ENCODE data around the gene LYPD6B. TPM values are rescaled to one million over a fixed set of nuclear protein-coding genes. Genes with fewer than 3 reads are reported as not detected.
A peak's percentile ranks its signal among the peaks of the same experiment; 100 is the strongest.

LYPD6B gene
- total RNA-seq, 2 experiments from 2014 or later, result not detected

DNA sequence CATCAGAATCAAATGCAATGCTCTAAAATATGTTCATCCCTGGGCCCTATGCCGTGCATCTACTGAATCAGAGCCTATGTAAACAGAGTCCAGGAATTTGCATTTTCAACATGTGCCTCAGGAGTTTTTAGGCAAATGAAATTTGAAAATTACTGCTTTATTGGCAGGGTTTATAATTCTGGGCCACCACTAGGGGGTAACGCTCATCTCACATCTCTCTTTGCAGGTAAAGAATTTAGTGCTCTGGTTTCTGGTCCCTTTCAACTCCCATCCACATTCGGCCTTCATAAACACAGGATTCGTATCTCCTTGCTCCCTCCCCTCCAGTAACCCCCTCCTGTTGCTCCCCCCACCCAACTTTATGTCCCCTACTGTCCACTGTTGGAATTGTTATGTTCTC is 49.3 kb downstream of the LYPD6B start:
- intact Hi-C loops (cut with micrococcal nuclease; ENCODE audit: unreplicated experiment), result loop anchor here (2.0 to 5.0 kb wide), 2 partner anchors 70 to 225 kb away; no protein-coding TSS in a partner anchor
- Histone ChIP-seq H3K4me2 (ENCODE audit: low read length) (no peak overlapping the region), H3K4me1 (ENCODE audit: insufficient read depth, low read length, poor library complexity, severe bottlenecking) (no peaks in the 10 kb centered on the region), H3K79me2 (ENCODE audit: insufficient read depth, low read depth, low read length) (no peaks in the 10 kb centered on the region), H3K9me2 (ENCODE audit: insufficient read depth, low read length) (no peaks in the 10 kb centered on the region), H3K27ac (ENCODE audit: low read depth, low read length, poor library complexity, severe bottlenecking) (no peak overlapping the region), H3K4me3 (ENCODE audit: low read depth, low read length, poor library complexity, severe bottlenecking) (no peak overlapping the region), H2AFZ (ENCODE audit: low read length) (no peak overlapping the region), H3K36me3 (ENCODE audit: insufficient read depth, low read length) (no peaks in the 10 kb centered on the region), H4K20me1 (ENCODE audit: insufficient read depth, low read length) (no peaks in the 10 kb centered on the region), H3K9me3 (ENCODE audit: low read length) (no peaks in the 10 kb centered on the region)
- no peak for TF ChIP-seq EZH2phosphoT487 (IDR thresholded peaks at IDR 0.05; ENCODE audit: borderline replicate concordance, low read depth, low read length)
- TF ChIP-seq, protein P1, sequence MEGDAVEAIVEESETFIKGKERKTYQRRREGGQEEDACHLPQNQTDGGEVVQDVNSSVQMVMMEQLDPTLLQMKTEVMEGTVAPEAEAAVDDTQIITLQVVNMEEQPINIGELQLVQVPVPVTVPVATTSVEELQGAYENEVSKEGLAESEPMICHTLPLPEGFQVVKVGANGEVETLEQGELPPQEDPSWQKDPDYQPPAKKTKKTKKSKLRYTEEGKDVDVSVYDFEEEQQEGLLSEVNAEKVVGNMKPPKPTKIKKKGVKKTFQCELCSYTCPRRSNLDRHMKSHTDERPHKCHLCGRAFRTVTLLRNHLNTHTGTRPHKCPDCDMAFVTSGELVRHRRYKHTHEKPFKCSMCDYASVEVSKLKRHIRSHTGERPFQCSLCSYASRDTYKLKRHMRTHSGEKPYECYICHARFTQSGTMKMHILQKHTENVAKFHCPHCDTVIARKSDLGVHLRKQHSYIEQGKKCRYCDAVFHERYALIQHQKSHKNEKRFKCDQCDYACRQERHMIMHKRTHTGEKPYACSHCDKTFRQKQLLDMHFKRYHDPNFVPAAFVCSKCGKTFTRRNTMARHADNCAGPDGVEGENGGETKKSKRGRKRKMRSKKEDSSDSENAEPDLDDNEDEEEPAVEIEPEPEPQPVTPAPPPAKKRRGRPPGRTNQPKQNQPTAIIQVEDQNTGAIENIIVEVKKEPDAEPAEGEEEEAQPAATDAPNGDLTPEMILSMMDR (conservative IDR thresholded peaks at IDR 0.05; ENCODE audit: low read length), result peak; percentile 78
- POLR2A ChIA-PET, result no interaction called here
- BruUV-seq (replicated peaks), result no TSS peak
- peak; percentile 26 for DNase-seq (ENCODE audit: low spot score)
- CTCF ChIA-PET (ENCODE audit: unreplicated experiment), result no interaction called here

GRCh38 chr2:149089068-149089467 is 50.6 kb downstream of the LYPD6B start:
- intact Hi-C loops (cut with micrococcal nuclease; ENCODE audit: unreplicated experiment), result loop anchor here (2.0 to 5.0 kb wide), 2 partner anchors 72 to 224 kb away; no protein-coding TSS in a partner anchor
- CTCF ChIA-PET (ENCODE audit: unreplicated experiment), result no interaction called here

GRCh38 chr2:149090706-149091105 is 52.2 kb downstream of the LYPD6B start:
- Histone ChIP-seq H4K20me1 (ENCODE audit: insufficient read depth, low read length) (no peaks in the 10 kb centered on the region), H3K4me1 (ENCODE audit: insufficient read depth, low read length, poor library complexity, severe bottlenecking) (no peaks in the 10 kb centered on the region), H2AFZ (ENCODE audit: low read length) (no peak overlapping the region), H3K27ac (ENCODE audit: low read depth, low read length, poor library complexity, severe bottlenecking) (no peak overlapping the region), H3K4me2 (ENCODE audit: low read length) (no peak overlapping the region), H3K36me3 (ENCODE audit: insufficient read depth, low read length) (no peaks in the 10 kb centered on the region), H3K9me2 (ENCODE audit: insufficient read depth, low read length) (no peaks in the 10 kb centered on the region), H3K9me3 (ENCODE audit: low read length) (no peaks in the 10 kb centered on the region), H3K4me3 (ENCODE audit: low read depth, low read length, poor library complexity, severe bottlenecking) (no peak overlapping the region), H3K79me2 (ENCODE audit: insufficient read depth, low read depth, low read length) (no peaks in the 10 kb centered on the region)
- BruUV-seq (replicated peaks), result no TSS peak
- DNase-seq (ENCODE audit: low spot score), result no peak
- TF ChIP-seq EZH2phosphoT487 (IDR thresholded peaks at IDR 0.05; ENCODE audit: borderline replicate concordance, low read depth, low read length), result no peak
- TF ChIP-seq, protein P1 (conservative IDR thresholded peaks at IDR 0.05; ENCODE audit: low read length), result no peak
- ChIA-PET POLR2A (no interaction called here), CTCF (ENCODE audit: unreplicated experiment) (no interaction called here)
- intact Hi-C loops (cut with micrococcal nuclease; ENCODE audit: unreplicated experiment), result no loop called here

More at GRCh38 chr2:149089068-149089467, 50.6 kb downstream of the LYPD6B start:
- Histone ChIP-seq H3K79me2 (ENCODE audit: insufficient read depth, low read depth, low read length) (no peaks in the 10 kb centered on the region), H2AFZ (ENCODE audit: low read length) (no peak overlapping the region), H3K27ac (ENCODE audit: low read depth, low read length, poor library complexity, severe bottlenecking) (no peak overlapping the region), H3K9me2 (ENCODE audit: insufficient read depth, low read length) (no peaks in the 10 kb centered on the region), H3K4me2 (ENCODE audit: low read length) (no peak overlapping the region), H3K4me1 (ENCODE audit: insufficient read depth, low read length, poor library complexity, severe bottlenecking) (no peaks in the 10 kb centered on the region), H4K20me1 (ENCODE audit: insufficient read depth, low read length) (no peaks in the 10 kb centered on the region), H3K36me3 (ENCODE audit: insufficient read depth, low read length) (no peaks in the 10 kb centered on the region), H3K9me3 (ENCODE audit: low read length) (no peaks in the 10 kb centered on the region), H3K4me3 (ENCODE audit: low read depth, low read length, poor library complexity, severe bottlenecking) (no peak overlapping the region)
- POLR2A ChIA-PET, result interaction anchor here (0.7 kb wide), 1 partner anchor 245 kb away, joined by 3 read pairs; no protein-coding TSS in a partner anchor
- TF ChIP-seq EZH2phosphoT487 (IDR thresholded peaks at IDR 0.05; ENCODE audit: borderline replicate concordance, low read depth, low read length), result no peak
- TF ChIP-seq, protein P1 (conservative IDR thresholded peaks at IDR 0.05; ENCODE audit: low read length), result no peak
- no TSS peak for BruUV-seq (replicated peaks)
- DNase-seq (ENCODE audit: low spot score), result no peak
